KMS-11 (cell line): ENCODE results near the gene AUTS2.

Experiments used
- H2AFZ ChIP-seq: fragments of 200-600 bp; sonication (generic); 2 replicates; pipeline ENCODE4 v1.6.1; 2016; ENCODE audit warnings: antibody characterized with exemption, mixed run types, low read depth
- H3K27ac ChIP-seq: fragments of 200-600 bp; sonication (generic); 2 replicates; pipeline ENCODE4 v1.6.1; 2016; ENCODE audit warnings: mild to moderate bottlenecking, mixed run types
- H3K27me3 ChIP-seq: fragments of 200-600 bp; sonication (generic); 2 replicates; pipeline ENCODE4 v1.6.1; 2017; ENCODE audit warnings: mild to moderate bottlenecking, low read depth, mixed run types, moderate library complexity; ENCODE audit not compliant: insufficient read depth
- H3K36me3 ChIP-seq: fragments of 200-600 bp; sonication (generic); 2 replicates; pipeline ENCODE4 v1.6.1; 2017; ENCODE audit warnings: mild to moderate bottlenecking, mixed run types; ENCODE audit not compliant: insufficient read depth
- H3K4me1 ChIP-seq: fragments of 200-600 bp; sonication (generic); 2 replicates; pipeline ENCODE4 v1.6.1; 2016; ENCODE audit warnings: mild to moderate bottlenecking, low read depth, mixed run types; ENCODE audit not compliant: poor library complexity, severe bottlenecking
- H3K4me2 ChIP-seq: fragments of 200-600 bp; sonication (generic); 2 replicates; pipeline ENCODE4 v1.7.0; 2016; ENCODE audit warnings: mild to moderate bottlenecking, mixed run types
- H3K4me3 ChIP-seq: fragments of 200-600 bp; sonication (generic); IDR thresholded peaks from 2 replicates; pipeline ENCODE4 v1.6.1; 2017; ENCODE audit warnings: low read depth, low read length, mixed read lengths; ENCODE audit not compliant: insufficient read depth
- H3K79me2 ChIP-seq: fragments of 200-600 bp; sonication (generic); 2 replicates; pipeline ENCODE4 v1.6.1; 2016; ENCODE audit warnings: low read depth, mixed run types; ENCODE audit not compliant: insufficient read depth
- H3K9ac ChIP-seq: fragments of 200-600 bp; sonication (generic); 2 replicates; pipeline ENCODE4 v1.6.1; 2016; ENCODE audit warnings: mild to moderate bottlenecking, mixed run types
- H4K20me1 ChIP-seq: fragments of 200-600 bp; sonication (generic); 2 replicates; pipeline ENCODE4 v1.6.1; 2016; ENCODE audit warnings: mild to moderate bottlenecking, mixed run types; ENCODE audit not compliant: insufficient read depth
- CTCF ChIP-seq: fragments of 200-600 bp; sonication (generic); conservative IDR thresholded peaks from 2 replicates; pipeline ENCODE4 v1.6.1; 2017; ENCODE audit warnings: low read depth, mild to moderate bottlenecking, antibody characterized with exemption, low read length, moderate library complexity, mixed read lengths

AUTS2 gene

DNA sequence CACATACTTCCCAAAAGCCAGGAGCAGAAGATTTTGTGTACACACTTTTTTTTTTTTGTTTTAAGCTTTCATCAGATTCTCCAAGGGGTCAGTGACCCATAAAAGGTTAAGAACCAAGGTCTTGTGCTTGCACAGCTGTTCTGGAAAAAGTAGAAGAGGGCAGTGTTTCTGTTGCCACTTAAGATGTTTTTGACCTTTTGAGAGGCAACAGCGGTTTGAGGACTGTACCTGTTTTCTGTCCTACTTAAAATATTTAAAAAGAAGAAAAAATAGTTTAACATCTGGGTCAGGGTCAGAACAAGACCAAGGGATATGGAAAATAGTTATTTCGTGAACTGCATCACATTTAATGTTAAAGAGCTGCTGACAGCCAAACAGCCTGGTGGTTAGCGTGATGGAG is 32.9 kb downstream of the AUTS2 start:
- Histone ChIP-seq H3K9ac (no peak overlapping the region), H3K27ac (no peak overlapping the region), H3K4me3 (no peak overlapping the region), H3K4me1 (no peaks in the 10 kb centered on the region), H3K79me2 (no peaks in the 10 kb centered on the region), H3K27me3 (no peaks in the 10 kb centered on the region), H4K20me1 (no peaks in the 10 kb centered on the region), H3K36me3 (no peaks in the 10 kb centered on the region), H3K4me2 (no peak overlapping the region), H2AFZ (no peak overlapping the region)
- TF ChIP-seq CTCF: no peak

GRCh38 chr7:69632280-69632679 is 34.0 kb downstream of the AUTS2 start:
- Histone ChIP-seq H3K27ac (no peak overlapping the region), H3K9ac (no peak overlapping the region), H3K4me2 (no peak overlapping the region), H3K27me3 (no peaks in the 10 kb centered on the region), H3K4me3 (no peak overlapping the region), H3K36me3 (no peaks in the 10 kb centered on the region), H3K79me2 (no peaks in the 10 kb centered on the region), H4K20me1 (no peaks in the 10 kb centered on the region), H2AFZ (no peak overlapping the region), H3K4me1 (no peaks in the 10 kb centered on the region)
- TF ChIP-seq CTCF: no peak

DNA sequence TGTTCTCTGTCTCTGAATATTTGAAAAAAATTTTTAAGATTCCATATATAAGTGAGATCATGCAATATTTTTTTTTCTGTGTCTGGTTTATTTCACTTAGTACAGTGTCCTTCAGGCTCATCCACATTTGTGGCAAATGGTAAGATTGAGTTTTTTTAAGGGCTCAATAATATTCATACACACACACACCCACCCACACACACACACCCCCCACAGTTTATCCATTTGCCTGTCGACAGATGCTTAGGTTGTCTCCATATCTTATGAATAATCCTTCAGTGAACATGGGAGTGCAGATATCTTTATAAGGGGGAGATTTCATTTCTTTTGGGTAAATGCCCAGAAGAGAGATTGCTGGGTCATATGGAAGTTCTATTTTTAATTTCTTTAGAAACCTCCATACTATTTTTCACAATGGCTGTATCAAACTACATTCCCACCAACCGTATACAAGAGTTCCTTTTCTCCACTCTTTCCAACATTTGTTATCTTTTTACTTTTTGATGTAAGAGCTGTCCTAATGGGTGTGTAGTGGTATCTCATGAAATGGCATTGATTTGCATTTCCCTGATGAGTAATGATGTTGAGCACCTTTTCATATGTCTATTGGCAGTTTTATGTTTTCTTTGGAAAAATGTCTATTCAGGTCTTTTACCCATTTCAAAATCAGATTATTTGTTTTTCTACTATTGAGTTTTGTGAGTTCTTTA is 35.0 kb downstream of the AUTS2 start:
- H3K27ac ChIP-seq: no peak overlapping the region
- H2AFZ ChIP-seq: no peak overlapping the region
- H3K4me1 ChIP-seq: no peaks in the 10 kb centered on the region
- no peaks in the 10 kb centered on the region for H4K20me1 ChIP-seq
- H3K36me3 ChIP-seq: no peaks in the 10 kb centered on the region
- no peak overlapping the region for H3K4me3 ChIP-seq
- H3K27me3 ChIP-seq: no peaks in the 10 kb centered on the region
- no peak for TF ChIP-seq CTCF
- H3K9ac ChIP-seq: no peak overlapping the region
- no peak overlapping the region for H3K4me2 ChIP-seq
- no peaks in the 10 kb centered on the region for H3K79me2 ChIP-seq

DNA sequence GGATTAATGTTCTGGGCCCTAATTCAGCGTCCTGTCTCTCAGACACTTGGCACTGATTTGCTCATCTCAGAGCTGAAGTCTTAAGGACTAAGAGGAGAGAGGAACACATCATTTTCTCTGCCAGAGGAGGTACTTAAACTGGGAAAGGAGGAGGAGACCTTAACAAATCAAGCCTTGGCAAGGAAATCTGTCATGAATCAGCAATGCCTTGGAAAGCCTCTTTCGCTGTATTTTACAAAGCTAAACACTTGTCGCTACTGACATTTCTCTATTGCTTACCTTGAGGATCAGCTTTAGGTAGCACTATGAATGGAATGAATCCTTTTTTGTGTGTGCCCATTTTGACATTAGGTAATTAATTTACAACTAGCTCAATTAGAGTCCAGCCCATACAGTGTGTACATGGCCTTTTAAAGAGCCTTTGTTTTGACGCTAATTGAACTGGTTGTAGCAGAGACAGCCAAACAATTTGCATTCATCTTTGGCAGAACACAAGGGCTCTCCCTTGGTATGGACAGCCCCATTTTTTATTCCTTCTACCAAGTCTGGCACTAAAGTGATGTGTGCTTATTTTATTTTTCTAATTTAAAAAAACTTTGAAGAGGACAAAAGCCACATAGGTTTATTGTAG is 37.4 kb downstream of the AUTS2 start:
- Histone ChIP-seq H3K27ac (no peak overlapping the region), H3K36me3 (no peaks in the 10 kb centered on the region), H4K20me1 (no peaks in the 10 kb centered on the region), H3K4me2 (no peak overlapping the region), H3K9ac (no peak overlapping the region), H3K4me3 (no peak overlapping the region), H3K4me1 (no peaks in the 10 kb centered on the region), H3K79me2 (no peaks in the 10 kb centered on the region), H3K27me3 (no peaks in the 10 kb centered on the region), H2AFZ (no peak overlapping the region)
- TF ChIP-seq CTCF: no peak
